Activated T-cell treated with anti-CD3 and anti-CD28 coated beads for 24 hours (primary cell): ENCODE data around the gene KCNT2.
"Not testable (repeated sequence)": the region's sequence is repeated elsewhere in the genome, so short reads cannot be mapped to it uniquely, and the experiment has no call there.

ENCODE experiments used
- DNase-seq: peaks from one replicate; pipeline ENCODE4 v3.0.0-alpha.2; 2020; ENCODE audit warnings: low read depth

The KCNT2 gene

GRCh38 chr1:196513821-196514220 is 94.4 kb downstream of the KCNT2 start:
- DNase-seq = no peak

- no peak for DNase-seq
Measured at GRCh38 chr1:196510451-196510850, 97.8 kb downstream of the KCNT2 start.

GRCh38 chr1:196504224-196504623 is 104.0 kb downstream of the KCNT2 start:
- DNase-seq = not testable (repeated sequence)

GRCh38 chr1:196502437-196502836 is 105.8 kb downstream of the KCNT2 start:
- DNase-seq = no peak

GRCh38 chr1:196501760-196502428 is 106.3 kb downstream of the KCNT2 start:
- DNase-seq = no peak

- no peak for DNase-seq
Measured at GRCh38 chr1:196497817-196498216, 110.4 kb downstream of the KCNT2 start.

GRCh38 chr1:196494766-196495165 is 113.5 kb downstream of the KCNT2 start:
- DNase-seq = no peak

- no peak for DNase-seq
Measured at GRCh38 chr1:196493881-196494280, 114.4 kb downstream of the KCNT2 start.

- no peak for DNase-seq
Measured at GRCh38 chr1:196488579-196488978, 119.7 kb downstream of the KCNT2 start.

GRCh38 chr1:196486346-196486745 is 121.9 kb downstream of the KCNT2 start:
- DNase-seq = no peak

GRCh38 chr1:196481616-196482015 is 126.6 kb downstream of the KCNT2 start:
- DNase-seq = no peak

- DNase-seq = no peak
Measured at GRCh38 chr1:196477262-196477661, 131.0 kb downstream of the KCNT2 start.

GRCh38 chr1:196467230-196467925 is 140.9 kb downstream of the KCNT2 start:
- DNase-seq = no peak

GRCh38 chr1:196466654-196467053 is 141.6 kb downstream of the KCNT2 start:
- no peak for DNase-seq

GRCh38 chr1:196466166-196466565 is 142.1 kb downstream of the KCNT2 start:
- no peak for DNase-seq

GRCh38 chr1:196464480-196464941 is 143.7 kb downstream of the KCNT2 start:
- DNase-seq = no peak

GRCh38 chr1:196462086-196462485 is 146.2 kb downstream of the KCNT2 start:
- DNase-seq = no peak

GRCh38 chr1:196461521-196461920 is 146.7 kb downstream of the KCNT2 start:
- DNase-seq = no peak

GRCh38 chr1:196459383-196459782 is 148.9 kb downstream of the KCNT2 start:
- DNase-seq = no peak

GRCh38 chr1:196454792-196455191 is 153.4 kb downstream of the KCNT2 start:
- no peak for DNase-seq

GRCh38 chr1:196451103-196451502 is 157.1 kb downstream of the KCNT2 start:
- DNase-seq = no peak

- DNase-seq = no peak
Measured at GRCh38 chr1:196450143-196451095, 157.8 kb downstream of the KCNT2 start.

GRCh38 chr1:196449460-196449859 is 158.8 kb downstream of the KCNT2 start:
- no peak for DNase-seq
